GM12878 (cell line): ENCODE data around the gene CROT. TPM values are rescaled to one million over a fixed set of nuclear protein-coding genes. Genes with fewer than 3 reads are reported as not detected.

Experiments
- ATAC-seq: fragments of 200-7000 bp; cut with Tn5 transposase; 3 replicates; pipeline ENCODE4 v1.9.1; 2020; ENCODE audit warnings: mild to moderate bottlenecking, moderate library complexity
- BruUV-seq: library from RNA; stranded (reverse); fragments of 400-500 nt; replicated peaks from 2 replicates; lab custom pipeline; 2021; lab: Mats Ljungman, UMichigan
- CTCF ChIA-PET: fragments of 300-600 bp; sonication (Branson Sonifier 250); formaldehyde crosslinking; extraction: SDS; loops from one replicate; lab custom pipeline; 2021; ENCODE audit warnings: inconsistent platforms; lab: Yijun Ruan, JAX
- POLR2A ChIA-PET: fragments of 350-600 bp; formaldehyde crosslinking; extraction: SDS; loops from one replicate; lab custom pipeline; 2021; ENCODE audit warnings: inconsistent platforms; lab: Charles Lee
- RAD21 ChIA-PET: fragments of 300-600 bp; sonication (Branson Sonifier 250); formaldehyde crosslinking; loops from one replicate; lab custom pipeline; 2023; ENCODE audit warnings: antibody characterized with exemption; ENCODE audit not compliant: unreplicated experiment; lab: Charles Lee
- SMC1A ChIA-PET: fragments of 300-600 bp; sonication (Branson Sonifier 250); formaldehyde crosslinking; loops from one replicate; lab custom pipeline; 2023; ENCODE audit not compliant: unreplicated experiment, uncharacterized antibody; lab: Charles Lee
- DNase-seq: peaks from one replicate; pipeline ENCODE4 v3.0.0-alpha.2; 2011; ENCODE audit warnings: low read depth, low spot score
- FAIRE-seq: peaks from 3 replicates; lab custom pipeline; 2011; peaks lifted over from hg19 to GRCh38; lab: Jason Lieb, UNC
- H2AFZ ChIP-seq: 2 replicates; pipeline ENCODE4 v1.6.0; 2011; ENCODE audit warnings: low read depth, low read length, control low read depth; ENCODE audit not compliant: control insufficient read depth
- H3K27ac ChIP-seq: 2 replicates; pipeline ENCODE4 v1.5.1; 2011; ENCODE audit warnings: control low read depth; ENCODE audit not compliant: control insufficient read depth, insufficient read depth
- H3K27me3 ChIP-seq, 2 experiments: replicated peaks in 1 of 2; 2 replicates each; pipeline versions ENCODE4 v1.6.0 to v1.6.1; 2011; ENCODE audit warnings: low read length in 1 of 2; ENCODE audit not compliant: control insufficient read depth in 2 of 2, insufficient read depth in 2 of 2
- H3K36me3 ChIP-seq, 2 experiments: 2 replicates each; pipeline ENCODE4 v1.5.1; 2011; ENCODE audit warnings: low read length in 1 of 2; ENCODE audit not compliant: control insufficient read depth in 2 of 2, insufficient read depth in 2 of 2
- H3K4me1 ChIP-seq: 2 replicates; pipeline ENCODE4 v1.6.1; 2011; ENCODE audit warnings: mild to moderate bottlenecking, low read length, moderate library complexity, mixed read lengths; ENCODE audit not compliant: control insufficient read depth, insufficient read depth
- H3K4me2 ChIP-seq: 2 replicates; pipeline ENCODE4 v1.6.0; 2011; ENCODE audit warnings: control low read depth; ENCODE audit not compliant: control insufficient read depth, insufficient read depth
- H3K4me3 ChIP-seq: fragments of 200-600 bp; sonication (generic); 2 replicates; pipeline ENCODE4 v1.5.1; 2016
- H3K79me2 ChIP-seq: 2 replicates; pipeline ENCODE4 v1.6.0; 2011; ENCODE audit warnings: low read length; ENCODE audit not compliant: control insufficient read depth, insufficient read depth
- H3K9ac ChIP-seq: 2 replicates; pipeline ENCODE4 v1.8.0; 2011; ENCODE audit warnings: low read length, control low read depth, mixed read lengths; ENCODE audit not compliant: control insufficient read depth, insufficient read depth
- H3K9me3 ChIP-seq: replicated peaks from 3 replicates; pipeline ENCODE4 v1.5.1; 2011; ENCODE audit warnings: mild to moderate bottlenecking, low read length; ENCODE audit not compliant: control insufficient read depth, insufficient read depth
- H4K20me1 ChIP-seq: 2 replicates; pipeline ENCODE4 v1.6.0; 2011; ENCODE audit not compliant: control insufficient read depth, insufficient read depth
- BACH1 ChIP-seq: fragments of 450-650 bp; IDR thresholded peaks from 2 replicates; pipeline ENCODE4 v1.6.1; 2017; ENCODE audit warnings: mild to moderate bottlenecking, borderline replicate concordance
- CREB1 ChIP-seq: IDR thresholded peaks from 2 replicates; pipeline ENCODE4 v1.6.1; 2012; ENCODE audit warnings: low read depth, mild to moderate bottlenecking, inconsistent platforms
- EGR1 ChIP-seq, 2 experiments: IDR thresholded peaks; 1 replicate in 1 of 2; 2 replicates in 1 of 2; pipeline ENCODE4 v1.6.1; 2011 to 2012; ENCODE audit warnings: low read depth in 2 of 2, low read length in 2 of 2, borderline replicate concordance in 1 of 2, mild to moderate bottlenecking in 1 of 2, moderate library complexity in 1 of 2
- LARP7 ChIP-seq: fragments of 450-650 bp; IDR thresholded peaks from 2 replicates; pipeline ENCODE4 v1.6.1; 2017; ENCODE audit warnings: mild to moderate bottlenecking
- TCF7 ChIP-seq: IDR thresholded peaks from 2 replicates; pipeline ENCODE4 v1.6.1; 2014; ENCODE audit warnings: antibody characterized with exemption, borderline replicate concordance
- ZBTB4 ChIP-seq: fragments of 450-650 bp; formaldehyde crosslinking; IDR thresholded peaks from 2 replicates; pipeline ENCODE4 v1.4.0; 2022; ENCODE audit warnings: mild to moderate bottlenecking, moderate library complexity
- ZNF274 ChIP-seq: IDR thresholded peaks from one replicate; pipeline ENCODE4 v1.8.0; 2011; ENCODE audit not compliant: insufficient read length, insufficient read depth
- ZZZ3 ChIP-seq: IDR thresholded peaks from 2 replicates; pipeline ENCODE4 v1.6.1; 2011; ENCODE audit warnings: low read depth; ENCODE audit not compliant: control insufficient read depth, insufficient read length
- WGBS: methylation state at CpG from one replicate; pipeline ENCODE4 v1.1.6; 2016; ENCODE audit warnings: low lambda C conversion rate; ENCODE audit not compliant: insufficient replicate concordance, insufficient coverage; ENCODE audit errors: missing lambda C conversion rate; 5-methylcytosine and 5-hydroxymethylcytosine counted together
- in situ Hi-C: fragments of 300-500 bp; cut with MboI; formaldehyde crosslinking; loops from 9 replicates; pipeline ENCODE4 v1.14.3; 2018; ENCODE audit warnings: mixed read lengths
- intact Hi-C: fragments of 100-400 bp; cut with micrococcal nuclease; formaldehyde crosslinking; loops from one replicate; pipeline ENCODE4 v1.14.2; 2022; ENCODE audit not compliant: unreplicated experiment
- polyA plus RNA-seq, 11 experiments: library from polyadenylated mRNA; depleted of rRNA in 4 of 11; unstranded in 6 of 11; stranded (reverse) in 5 of 11; fragments of >200 nt; fragmentation: Nextera tagmentation in 4 of 11; fragmentation: Illumina TruSeq in 1 of 11; extraction: Ambion mirVana in 4 of 11; extraction: Trizol in 1 of 11; gene quantifications; 1 replicate in 1 of 11; 2 replicates in 10 of 11; pipeline versions ENCODE4 v1.2.1 to v1.2.3, GENCODE V29; 2011 to 2016; ENCODE audit warnings: inconsistent platforms in 2 of 11, missing spikeins in 2 of 11, low read depth in 1 of 11
- total RNA-seq, 4 experiments: library from RNA; depleted of rRNA in 3 of 4; stranded (reverse); fragments of >200 nt in 3 of 4; fragmentation: Illumina TruSeq in 1 of 4; extraction: Trizol in 1 of 4; gene quantifications; 2 replicates each; pipeline versions ENCODE4 v1.2.1 to v1.2.3, GENCODE V29; 2013 to 2021

Gene CROT
- total and polyA plus RNA-seq, 10 of the 15 experiments (the other 5 are each of a cell fraction or from before 2014, with no cell fraction given): 5.5 to 15.9 (median 12.1) TPM

GRCh38 chr7:87370660-87371180 lies 25.3 kb downstream of the CROT start:
- no peak overlapping the region for H3K27ac ChIP-seq

More at GRCh38 chr7:87370660-87371180, 25.3 kb downstream of the CROT start:
- in situ Hi-C loops (no loop called here), intact Hi-C loops (no loop called here)
- WGBS: 97% methylated on average over 1 of the region's 1 CpG
- Histone ChIP-seq H4K20me1 (no peaks in the 10 kb centered on the region), H3K79me2 (no peaks in the 10 kb centered on the region), H3K4me2 (no peak overlapping the region), H2AFZ (no peak overlapping the region), H3K4me1 (no peaks in the 10 kb centered on the region), H3K4me3 (no peak overlapping the region), H3K36me3 (no peaks in the 10 kb centered on the region), H3K27me3 (no peaks in the 10 kb centered on the region), H3K9me3 (no peaks in the 10 kb centered on the region), H3K9ac (no peak overlapping the region)
- SMC1A ChIA-PET: no interaction called here
- CTCF ChIA-PET: no interaction called here
- no peak for DNase-seq
- POLR2A ChIA-PET: no interaction called here
- no TSS peak for BruUV-seq
- ATAC-seq: no peak
- FAIRE-seq: no peak
- RAD21 ChIA-PET: no interaction called here
- TF ChIP-seq ZBTB4 (CRISPR knock-in tag) (no peak), TCF7 (no peak), LARP7 (no peak), EGR1 (IDR thresholded peaks at IDR 0.05; ENCODE audit: borderline replicate concordance in 1 of 2, low read depth in 2 of 2, low read length in 2 of 2) (no peak), BACH1 (peak; percentile 52; the same call in 1 of the 2 replicates), CREB1 (no peak), ZZZ3 (no peak), ZNF274 (no peak)
